Mesenchymal stem cell (in vitro differentiated cells and primary cell): ENCODE data around the gene ITCH.
"Not testable (repeated sequence)": the region's sequence is repeated elsewhere in the genome, so short reads cannot be mapped to it uniquely, and the experiment has no call there.

Experiments
- DNase-seq: peaks from one replicate; pipeline ENCODE4 v3.0.0-alpha.2; 2013
- H2AFZ ChIP-seq: one replicate; pipeline ENCODE4 v1.6.1; 2013; ENCODE audit warnings: low read depth, mild to moderate bottlenecking, control low read depth, inconsistent platforms, low read length, moderate library complexity
- H2AK5ac ChIP-seq: 2 replicates; pipeline ENCODE4 v1.6.1; 2013; ENCODE audit warnings: low read length, moderate library complexity, mild to moderate bottlenecking, inconsistent platforms; ENCODE audit not compliant: severe bottlenecking
- H2BK120ac ChIP-seq: one replicate; pipeline ENCODE4 v1.6.1; 2013; ENCODE audit warnings: low read depth, mild to moderate bottlenecking, inconsistent platforms, low read length, moderate library complexity
- H2BK12ac ChIP-seq, 2 experiments: one replicate each; pipeline ENCODE4 v1.6.1; 2013; ENCODE audit warnings: inconsistent platforms in 2 of 2, low read length in 2 of 2, mild to moderate bottlenecking in 2 of 2, moderate library complexity in 2 of 2, control low read depth in 1 of 2
- H2BK15ac ChIP-seq: one replicate; pipeline ENCODE4 v1.6.1; 2013; ENCODE audit warnings: mild to moderate bottlenecking, low read depth, inconsistent platforms; ENCODE audit not compliant: poor library complexity, severe bottlenecking
- H2BK5ac ChIP-seq: 2 replicates; pipeline ENCODE4 v1.6.1; 2013; ENCODE audit warnings: low read depth, mild to moderate bottlenecking, low read length, control low read depth, inconsistent platforms; ENCODE audit not compliant: poor library complexity, severe bottlenecking
- H3K14ac ChIP-seq, 2 experiments: one replicate each; pipeline ENCODE4 v1.6.1; 2013; ENCODE audit warnings: inconsistent platforms in 2 of 2, low read length in 2 of 2, control low read depth in 1 of 2, mild to moderate bottlenecking in 1 of 2, moderate library complexity in 1 of 2
- H3K18ac ChIP-seq, 2 experiments: one replicate each; pipeline ENCODE4 v1.6.1; 2013; ENCODE audit warnings: inconsistent platforms in 2 of 2, low read length in 2 of 2, control low read depth in 1 of 2, low read depth in 1 of 2, mild to moderate bottlenecking in 1 of 2
- H3K23ac ChIP-seq, 2 experiments: one replicate each; pipeline ENCODE4 v1.6.1; 2013; ENCODE audit warnings: inconsistent platforms in 2 of 2, low read length in 2 of 2, mild to moderate bottlenecking in 2 of 2, moderate library complexity in 2 of 2, control low read depth in 1 of 2
- H3K27ac ChIP-seq: 2 replicates; pipeline ENCODE4 v1.5.1; 2013; ENCODE audit warnings: mild to moderate bottlenecking, moderate library complexity, low read length, control low read depth, inconsistent platforms; ENCODE audit not compliant: poor library complexity, severe bottlenecking
- H3K27me3 ChIP-seq, 2 experiments: 2 replicates each; pipeline versions ENCODE4 v1.6.1 to v1.7.0; 2013; ENCODE audit warnings: low read length in 2 of 2, mild to moderate bottlenecking in 2 of 2, moderate library complexity in 2 of 2, control low read depth in 1 of 2, inconsistent platforms in 1 of 2; ENCODE audit not compliant: control insufficient read depth in 1 of 2, insufficient read depth in 1 of 2
- H3K36me3 ChIP-seq, 2 experiments: 2 replicates each; pipeline versions ENCODE4 v1.6.1 to v1.7.0; 2013; ENCODE audit warnings: low read length in 2 of 2, control low read depth in 1 of 2, inconsistent platforms in 1 of 2, low read depth in 1 of 2, mild to moderate bottlenecking in 1 of 2; ENCODE audit not compliant: insufficient read depth in 2 of 2, control insufficient read depth in 1 of 2
- H3K4ac ChIP-seq, 2 experiments: one replicate each; pipeline ENCODE4 v1.6.1; 2013; ENCODE audit warnings: inconsistent platforms in 2 of 2, low read length in 2 of 2, mild to moderate bottlenecking in 2 of 2, moderate library complexity in 2 of 2, control low read depth in 1 of 2, low read depth in 1 of 2
- H3K4me1 ChIP-seq: 2 replicates; pipeline ENCODE4 v1.6.1; 2013; ENCODE audit warnings: low read depth, low read length, control low read depth; ENCODE audit not compliant: control insufficient read depth, insufficient read depth
- H3K4me2 ChIP-seq: 2 replicates; pipeline ENCODE4 v1.6.1; 2013; ENCODE audit warnings: low read length, mild to moderate bottlenecking, inconsistent platforms; ENCODE audit not compliant: poor library complexity, severe bottlenecking
- H3K4me3 ChIP-seq, 2 experiments: 2 replicates each; pipeline versions ENCODE4 v1.5.1 to v1.7.0; 2013; ENCODE audit warnings: low read length in 2 of 2, mild to moderate bottlenecking in 2 of 2, control low read depth in 1 of 2, low read depth in 1 of 2; ENCODE audit not compliant: insufficient read depth in 1 of 2
- H3K79me1 ChIP-seq: replicated peaks from 2 replicates; pipeline ENCODE4 v1.6.1; 2013; ENCODE audit warnings: mild to moderate bottlenecking, control low read depth, low read length, inconsistent platforms; ENCODE audit not compliant: poor library complexity, severe bottlenecking
- H3K9ac ChIP-seq: 2 replicates; pipeline ENCODE4 v1.7.0; 2013; ENCODE audit warnings: mild to moderate bottlenecking, low read length, moderate library complexity
- H3K9me3 ChIP-seq: 2 replicates; pipeline ENCODE4 v1.7.0; 2013; ENCODE audit warnings: mild to moderate bottlenecking, low read length; ENCODE audit not compliant: control insufficient read depth
- H4K8ac ChIP-seq: one replicate; pipeline ENCODE4 v1.6.1; 2013; ENCODE audit warnings: inconsistent platforms, mild to moderate bottlenecking, low read length, moderate library complexity
- H4K91ac ChIP-seq: one replicate; pipeline ENCODE4 v1.6.1; 2013; ENCODE audit warnings: mild to moderate bottlenecking, low read length, inconsistent platforms
- WGBS: methylation state at CpG from one replicate; pipeline ENCODE4 v1.1.7; 2013; ENCODE audit warnings: mixed read lengths; 5-methylcytosine and 5-hydroxymethylcytosine counted together

The ITCH gene

GRCh38 chr20:34420975-34421374 lies 57.9 kb downstream of the ITCH start:
- H3K4ac ChIP-seq, result no peak overlapping the region
- no peak overlapping the region for H2BK120ac ChIP-seq
- H2AFZ ChIP-seq, result no peak overlapping the region
- no peak overlapping the region for H3K23ac ChIP-seq
- no peak overlapping the region for H2BK12ac ChIP-seq
- H2BK5ac ChIP-seq, result no peak overlapping the region
- WGBS, result 99% methylated on average over 4 of the region's 4 CpGs
- peaks cover 35 to 70% of the 10 kb centered on the region in 2 experiments for H3K36me3 ChIP-seq
- no peaks in the 10 kb centered on the region for H3K27me3 ChIP-seq
- no peak for DNase-seq
- no peak overlapping the region for H3K4me3 ChIP-seq
- H3K9me3 ChIP-seq, result no peaks in the 10 kb centered on the region
- no peak overlapping the region for H4K91ac ChIP-seq
- no peak overlapping the region for H3K27ac ChIP-seq
- H3K4me2 ChIP-seq, result no peak overlapping the region
- H3K14ac ChIP-seq, result no peak overlapping the region
- H2AK5ac ChIP-seq, result no peak overlapping the region
- H3K4me1 ChIP-seq, result peaks cover 1% of the 10 kb centered on the region
- H4K8ac ChIP-seq, result no peak overlapping the region
- H3K79me1 ChIP-seq, result peaks cover 18% of the 10 kb centered on the region
- H2BK15ac ChIP-seq, result no peak overlapping the region
- H3K9ac ChIP-seq, result no peak overlapping the region
- H3K18ac ChIP-seq, result no peak overlapping the region

GRCh38 chr20:34421766-34422466 lies 58.8 kb downstream of the ITCH start:
- DNase-seq, result no peak
- peaks cover 40 to 74% of the 10 kb centered on the region in 2 experiments for H3K36me3 ChIP-seq
- WGBS, result 100% methylated on average over 2 of the region's 2 CpGs
- peaks cover 1% of the 10 kb centered on the region for H3K4me1 ChIP-seq
- H3K23ac ChIP-seq, result no peak overlapping the region
- no peak overlapping the region for H3K14ac ChIP-seq
- H3K9me3 ChIP-seq, result no peaks in the 10 kb centered on the region
- H4K8ac ChIP-seq, result no peak overlapping the region
- H3K9ac ChIP-seq, result no peak overlapping the region
- H3K18ac ChIP-seq, result no peak overlapping the region
- H2AK5ac ChIP-seq, result no peak overlapping the region
- H2BK5ac ChIP-seq, result no peak overlapping the region
- no peak overlapping the region for H3K4me3 ChIP-seq
- H3K79me1 ChIP-seq, result peaks cover 21% of the 10 kb centered on the region
- no peak overlapping the region for H3K4ac ChIP-seq
- H3K4me2 ChIP-seq, result no peak overlapping the region
- no peaks in the 10 kb centered on the region for H3K27me3 ChIP-seq
- no peak overlapping the region for H3K27ac ChIP-seq
- H2AFZ ChIP-seq, result no peak overlapping the region
- no peak overlapping the region for H2BK15ac ChIP-seq
- no peak overlapping the region for H4K91ac ChIP-seq
- H2BK120ac ChIP-seq, result no peak overlapping the region
- no peak overlapping the region for H2BK12ac ChIP-seq

- Histone ChIP-seq H3K79me1 (peaks cover 19% of the 10 kb centered on the region), H3K36me3 (peaks cover 30 to 78% of the 10 kb centered on the region in 2 experiments)
- H2AK5ac ChIP-seq, H3K14ac ChIP-seq, H2BK120ac ChIP-seq, H3K4me3 ChIP-seq, H2BK12ac ChIP-seq, H3K4me1 ChIP-seq, H3K4ac ChIP-seq, DNase-seq, H4K91ac ChIP-seq, H3K9me3 ChIP-seq, H3K27me3 ChIP-seq, H3K18ac ChIP-seq, H3K27ac ChIP-seq, H2BK15ac ChIP-seq, H3K9ac ChIP-seq, H2BK5ac ChIP-seq, H3K4me2 ChIP-seq, H2AFZ ChIP-seq, H4K8ac ChIP-seq, H3K23ac ChIP-seq: not testable (repeated sequence)
- WGBS, result 95% methylated on average over 10 of the region's 11 CpGs
These were observed 62.1 kb downstream of the ITCH start for GRCh38 chr20:34425032-34425690.

- no peaks in the 10 kb centered on the region for H3K4me1 ChIP-seq
- H2AFZ ChIP-seq, result no peak overlapping the region
These were observed 63.0 kb downstream of the ITCH start for GRCh38 chr20:34426026-34426425.

More at GRCh38 chr20:34426026-34426425, 63.0 kb downstream of the ITCH start:
- H3K79me1 ChIP-seq, result peaks cover 24% of the 10 kb centered on the region
- H3K4ac ChIP-seq, result no peak overlapping the region
- H3K14ac ChIP-seq, result no peak overlapping the region
- no peaks in the 10 kb centered on the region for H3K9me3 ChIP-seq
- no peak overlapping the region for H2BK120ac ChIP-seq
- H2BK15ac ChIP-seq, result no peak overlapping the region
- H4K91ac ChIP-seq, result no peak overlapping the region
- no peaks in the 10 kb centered on the region for H3K27me3 ChIP-seq
- no peak for DNase-seq
- H3K27ac ChIP-seq, result no peak overlapping the region
- H2BK5ac ChIP-seq, result no peak overlapping the region
- peak overlapping the region; percentile 2 for H3K9ac ChIP-seq
- no peak overlapping the region for H3K18ac ChIP-seq
- H4K8ac ChIP-seq, result no peak overlapping the region
- WGBS, result 98% methylated on average over 2 of the region's 2 CpGs
- no peak overlapping the region for H3K4me2 ChIP-seq
- H2AK5ac ChIP-seq, result no peak overlapping the region
- H3K23ac ChIP-seq, result no peak overlapping the region
- H3K4me3 ChIP-seq, result no peak overlapping the region
- H3K36me3 ChIP-seq, result peaks cover 33 to 80% of the 10 kb centered on the region in 2 experiments
- no peak overlapping the region for H2BK12ac ChIP-seq
